CD4-positive, alpha-beta T cell treated with Interleukin-15 for 1 hour (primary cell): ENCODE results near the gene IL4I1.

Experiments used
- DNase-seq: peaks from one replicate; pipeline ENCODE4 v3.0.0-alpha.2; 2020

IL4I1 gene

DNA sequence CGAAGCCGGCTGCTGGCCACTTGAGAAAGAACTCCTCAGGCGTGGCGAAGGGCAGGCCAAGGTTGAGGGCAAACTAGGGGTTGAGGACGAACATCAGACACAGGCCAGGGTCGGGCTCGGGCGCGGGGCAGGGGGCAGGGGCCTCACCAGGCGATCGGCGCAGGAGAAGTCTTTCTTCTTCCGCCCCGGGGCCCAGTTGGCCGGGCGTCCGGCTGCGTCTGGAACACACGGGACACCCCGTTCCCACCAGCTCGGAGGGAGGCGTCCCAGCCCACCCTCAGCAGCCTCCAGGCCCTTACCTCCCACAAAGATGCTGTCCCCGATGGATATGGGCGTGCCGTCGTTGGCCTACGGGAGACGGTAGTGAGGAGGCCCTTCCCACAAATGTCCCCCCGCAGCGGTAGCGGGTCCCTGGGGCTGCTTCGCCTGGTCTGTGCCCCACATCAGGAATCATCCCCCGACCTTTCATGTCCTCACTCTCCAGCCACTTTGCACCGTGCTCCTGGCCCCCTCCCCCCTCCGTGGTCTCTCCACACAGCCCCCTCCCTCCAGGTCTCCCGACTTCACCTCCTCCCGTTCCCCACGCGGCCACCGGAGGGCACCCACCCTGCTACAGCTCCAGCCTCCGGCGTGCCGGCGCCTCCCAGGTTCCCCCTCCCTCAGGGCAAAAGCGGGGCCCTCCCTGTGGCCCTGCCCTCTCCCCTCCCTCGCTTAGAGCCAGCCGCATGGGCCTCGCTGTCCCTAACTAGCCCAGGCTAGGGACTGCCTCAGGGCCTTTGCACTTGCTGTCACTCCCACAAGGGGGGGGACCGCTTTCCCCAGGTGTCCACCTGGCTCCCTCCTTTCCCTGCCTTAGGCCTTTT, 34.1 kb downstream of the IL4I1 start:
- no peak for DNase-seq

DNA sequence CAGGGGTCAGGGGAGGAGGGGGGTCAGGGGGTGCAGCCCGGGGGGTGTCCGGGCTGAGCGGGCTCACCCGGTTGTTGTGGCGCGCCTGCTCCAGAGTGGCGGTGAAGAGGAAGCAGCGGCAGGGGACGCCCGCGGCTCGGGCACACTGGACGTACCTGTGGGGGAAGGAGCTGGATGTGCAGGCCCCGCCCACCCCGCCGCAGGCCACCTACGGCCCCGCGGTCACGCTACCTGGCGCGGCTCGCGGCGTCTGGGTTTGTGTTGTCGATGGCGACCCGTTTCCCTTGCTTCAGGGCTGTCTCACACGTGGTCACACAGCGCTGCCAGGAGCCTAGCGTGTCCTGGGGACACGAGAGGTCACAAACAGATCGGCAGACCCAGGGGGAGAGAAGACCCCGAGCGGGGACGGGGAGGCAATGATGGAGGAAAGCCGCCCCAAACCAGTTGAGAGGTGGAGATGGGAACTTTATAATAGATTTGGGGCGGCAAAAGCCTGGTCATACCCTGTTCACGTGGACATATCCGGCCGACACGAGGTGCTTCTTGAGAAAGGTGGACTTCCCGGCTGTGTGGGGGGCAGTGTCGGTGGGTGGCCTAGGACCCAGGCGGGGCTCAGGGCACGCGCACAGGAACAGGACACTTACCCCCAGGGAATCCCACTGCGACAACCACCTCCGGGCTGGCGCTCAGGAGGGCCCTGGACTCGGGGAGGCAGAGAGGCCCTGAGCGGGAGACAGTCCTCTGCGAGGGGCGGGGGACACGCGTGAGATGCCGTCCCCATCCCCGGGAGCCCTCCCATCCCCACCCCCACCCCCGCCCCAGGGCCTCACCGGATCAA, 34.9 kb downstream of the IL4I1 start:
- no peak for DNase-seq

DNA sequence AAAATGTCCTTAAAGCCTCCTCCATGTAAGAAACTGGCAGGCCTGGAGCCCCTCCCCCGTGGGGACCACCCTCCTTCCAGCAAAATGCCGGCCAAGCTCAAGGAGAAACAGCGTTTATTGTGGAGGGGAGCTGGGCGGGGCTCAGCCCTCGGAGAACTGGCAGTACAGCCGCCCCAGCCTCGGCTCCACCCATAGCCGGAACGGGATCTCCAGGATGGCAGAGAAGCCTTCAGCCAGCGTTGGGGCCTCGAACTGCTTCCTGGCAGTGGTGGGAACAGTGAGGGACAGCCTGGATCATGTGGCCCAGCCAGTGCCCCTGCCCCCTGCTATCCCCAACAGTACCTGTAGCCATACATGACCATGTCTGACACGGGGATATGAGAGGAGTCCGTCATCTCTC, 35.6 kb downstream of the IL4I1 start:
- no peak for DNase-seq

DNA sequence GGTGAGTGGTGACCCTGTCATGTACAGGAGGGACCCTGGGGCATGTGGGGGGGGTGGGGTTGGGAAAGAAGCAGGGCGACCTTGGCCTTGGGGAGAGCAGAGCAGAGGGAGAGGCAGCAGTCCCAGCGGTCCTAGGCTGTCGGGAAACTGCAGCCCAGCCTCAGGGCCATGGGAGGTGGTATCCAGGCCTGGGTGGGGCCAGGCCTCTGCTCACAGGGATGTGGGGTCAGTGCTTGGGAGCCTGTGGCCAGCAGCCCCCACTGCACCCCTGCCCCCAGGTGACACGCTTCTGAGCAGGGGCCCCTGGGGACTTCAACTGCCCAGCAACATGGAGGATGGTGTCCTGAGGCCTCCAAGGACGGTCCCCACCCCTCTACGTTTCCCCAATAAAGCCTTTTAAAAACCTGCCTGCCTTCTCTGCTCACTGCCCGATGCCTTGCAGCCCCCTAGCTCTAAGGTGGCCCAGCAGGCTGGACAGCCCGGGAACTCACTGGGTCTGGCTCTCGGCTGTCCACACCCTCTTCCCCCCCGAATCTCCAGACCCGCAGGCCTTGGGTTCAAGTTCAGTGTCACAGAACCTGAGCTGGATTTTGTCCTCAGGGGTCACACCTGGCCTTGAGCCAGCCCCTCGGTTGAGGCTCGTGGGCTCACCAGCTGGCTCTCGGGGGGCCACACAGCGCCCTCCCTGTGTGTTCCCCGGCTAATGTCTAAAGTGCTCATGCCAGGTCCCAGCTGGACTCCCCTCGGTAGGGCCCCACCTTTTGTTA, 36.2 kb downstream of the IL4I1 start:
- no peak for DNase-seq

DNA sequence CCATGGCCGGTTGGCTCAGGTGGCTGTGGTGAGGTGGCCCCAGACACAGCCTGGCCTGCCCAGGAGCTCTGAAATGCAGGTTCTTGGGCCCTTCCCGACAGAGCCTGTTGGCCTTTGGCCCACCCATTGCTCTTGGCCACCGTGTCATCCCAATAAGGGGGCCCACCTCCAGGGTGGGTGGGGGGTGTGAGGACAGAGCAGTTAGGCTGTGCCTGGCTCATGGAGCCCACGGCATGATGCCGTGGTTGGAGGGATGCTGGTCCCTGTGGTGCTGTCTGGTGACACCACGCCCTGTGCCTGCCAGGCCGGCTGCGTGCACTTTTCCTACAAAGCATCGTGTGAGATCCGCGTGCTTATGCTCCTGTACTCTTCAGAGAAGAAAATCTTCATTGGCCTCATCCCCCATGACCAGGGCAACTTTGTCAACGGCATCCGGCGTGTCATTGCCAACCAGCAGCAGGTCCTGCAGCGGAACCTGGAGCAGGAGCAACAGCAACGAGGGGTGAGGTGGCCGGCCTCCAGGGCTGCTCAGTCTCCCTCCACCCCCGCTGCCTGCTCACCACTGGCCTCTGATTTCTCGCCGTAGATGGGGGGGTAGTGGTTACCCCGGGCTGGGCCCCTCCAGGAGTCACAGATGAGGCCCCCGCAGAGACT, 36.9 kb downstream of the IL4I1 start:
- DNase-seq, result no peak

DNA sequence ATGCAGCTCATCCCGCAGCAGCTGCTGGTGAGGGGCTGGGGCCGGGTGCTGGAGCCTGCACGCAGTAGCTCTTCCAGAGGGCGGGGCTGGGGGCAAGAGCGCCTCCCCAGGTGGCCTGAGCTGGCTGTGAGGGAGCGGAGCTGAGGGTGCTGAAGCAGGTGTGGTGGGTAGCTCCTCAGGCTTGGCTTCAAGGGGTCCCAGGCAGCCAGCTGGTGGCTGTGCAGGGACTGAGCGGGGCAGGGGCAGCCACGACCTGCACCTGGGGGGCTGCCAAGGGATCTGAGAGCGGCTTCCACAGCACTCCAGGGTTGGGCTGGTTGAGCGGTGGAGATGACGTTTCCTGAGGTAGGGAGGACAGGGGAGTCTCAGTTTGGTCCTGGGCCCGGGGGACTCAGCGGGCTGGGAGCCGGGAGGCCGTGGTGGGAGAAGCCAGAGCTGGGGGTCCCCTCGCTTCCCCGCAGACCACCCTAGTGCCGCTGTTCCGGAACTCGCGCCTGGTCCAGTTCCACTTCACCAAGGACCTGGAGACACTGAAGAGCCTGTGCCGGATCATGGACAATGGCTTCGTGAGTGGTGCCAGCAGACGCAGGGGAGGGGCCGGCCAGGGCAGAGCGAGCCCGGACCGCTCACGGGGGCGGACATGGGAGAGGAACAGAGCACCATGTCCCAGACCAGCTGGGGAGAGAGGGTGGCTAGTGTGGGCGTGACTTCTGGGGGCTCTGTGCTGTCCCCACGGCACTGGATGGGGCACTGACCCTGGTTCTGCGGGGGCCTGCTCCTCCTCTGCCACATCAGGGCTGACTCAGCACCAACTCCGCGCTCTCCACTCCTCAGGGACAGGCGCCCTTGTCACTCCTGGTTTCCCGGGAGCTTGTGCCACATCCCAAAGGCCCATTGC, 38.4 kb downstream of the IL4I1 start:
- no peak for DNase-seq

DNA sequence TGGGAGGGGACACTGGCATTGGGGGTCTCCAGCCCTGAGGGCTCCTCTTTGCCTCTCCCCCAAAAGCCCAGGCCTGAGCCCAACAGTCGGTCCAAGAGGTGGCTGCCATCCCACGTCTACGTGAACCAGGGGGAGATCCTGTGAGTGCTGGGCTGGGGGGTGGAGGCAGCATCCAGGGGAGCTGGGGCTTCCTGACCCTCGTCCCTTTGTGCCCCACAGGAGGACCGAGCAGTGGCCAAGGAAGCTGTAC, 38.9 kb downstream of the IL4I1 start:
- no peak for DNase-seq

DNA sequence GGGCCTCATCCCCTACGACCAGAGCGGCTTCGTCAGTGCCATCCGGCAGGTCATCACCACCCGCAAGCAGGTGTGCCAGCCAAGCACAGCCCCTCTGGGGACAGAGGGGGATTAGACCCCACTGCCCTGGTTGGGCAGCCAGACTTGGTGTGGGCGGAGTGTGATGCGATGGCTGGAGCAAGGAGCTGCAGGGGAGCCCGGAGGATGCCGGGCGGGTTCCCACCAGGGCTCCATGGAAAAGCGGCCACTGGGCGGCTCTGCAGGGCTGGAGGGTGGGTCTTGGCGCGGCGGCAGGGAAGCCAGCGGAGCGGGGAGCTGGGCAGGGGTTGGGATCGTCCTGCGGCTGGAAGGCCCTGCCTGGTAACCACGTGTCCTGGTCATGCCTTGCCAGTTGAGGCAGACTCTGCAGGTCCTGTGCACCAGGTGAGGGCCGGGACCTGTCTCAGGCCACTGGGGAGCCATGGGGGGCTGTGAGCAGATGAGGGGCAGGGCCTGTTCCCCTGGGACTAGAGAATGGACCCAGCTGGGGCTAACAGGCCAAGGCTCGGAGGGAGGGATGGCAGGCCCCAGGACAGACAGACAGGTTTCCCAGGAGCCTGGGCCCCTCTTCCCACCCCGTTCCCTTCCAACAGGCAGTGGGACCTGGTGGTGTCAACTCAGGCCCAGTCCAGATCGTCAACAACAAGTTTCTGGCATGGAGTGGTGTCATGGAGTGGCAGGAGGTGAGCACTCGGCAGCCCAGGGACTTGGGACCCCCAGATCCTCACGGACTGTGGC, 39.4 kb downstream of the IL4I1 start:
- no peak for DNase-seq

DNA sequence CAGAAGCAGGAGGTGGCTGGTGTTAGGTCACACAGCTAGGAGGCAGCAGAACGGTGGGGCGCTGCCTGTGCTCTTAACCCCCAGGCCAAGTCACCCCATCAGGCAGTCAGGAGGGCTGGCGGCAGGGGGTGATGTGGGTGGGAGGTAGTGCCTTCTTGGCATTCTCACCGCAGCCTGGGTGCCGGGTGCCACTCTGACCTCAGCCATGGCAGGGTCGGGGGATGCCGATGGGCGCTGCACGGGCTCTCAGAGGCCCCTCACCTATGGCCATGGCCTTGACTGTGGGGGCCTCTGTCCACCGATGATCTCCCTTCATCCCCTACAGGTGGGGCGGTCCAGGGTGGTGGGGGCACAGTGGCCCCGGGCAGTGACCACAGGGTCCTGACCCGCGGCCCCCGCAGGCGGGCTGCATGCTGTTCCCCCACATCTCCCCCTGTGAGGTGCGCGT, 40.1 kb downstream of the IL4I1 start:
- no peak for DNase-seq

DNA sequence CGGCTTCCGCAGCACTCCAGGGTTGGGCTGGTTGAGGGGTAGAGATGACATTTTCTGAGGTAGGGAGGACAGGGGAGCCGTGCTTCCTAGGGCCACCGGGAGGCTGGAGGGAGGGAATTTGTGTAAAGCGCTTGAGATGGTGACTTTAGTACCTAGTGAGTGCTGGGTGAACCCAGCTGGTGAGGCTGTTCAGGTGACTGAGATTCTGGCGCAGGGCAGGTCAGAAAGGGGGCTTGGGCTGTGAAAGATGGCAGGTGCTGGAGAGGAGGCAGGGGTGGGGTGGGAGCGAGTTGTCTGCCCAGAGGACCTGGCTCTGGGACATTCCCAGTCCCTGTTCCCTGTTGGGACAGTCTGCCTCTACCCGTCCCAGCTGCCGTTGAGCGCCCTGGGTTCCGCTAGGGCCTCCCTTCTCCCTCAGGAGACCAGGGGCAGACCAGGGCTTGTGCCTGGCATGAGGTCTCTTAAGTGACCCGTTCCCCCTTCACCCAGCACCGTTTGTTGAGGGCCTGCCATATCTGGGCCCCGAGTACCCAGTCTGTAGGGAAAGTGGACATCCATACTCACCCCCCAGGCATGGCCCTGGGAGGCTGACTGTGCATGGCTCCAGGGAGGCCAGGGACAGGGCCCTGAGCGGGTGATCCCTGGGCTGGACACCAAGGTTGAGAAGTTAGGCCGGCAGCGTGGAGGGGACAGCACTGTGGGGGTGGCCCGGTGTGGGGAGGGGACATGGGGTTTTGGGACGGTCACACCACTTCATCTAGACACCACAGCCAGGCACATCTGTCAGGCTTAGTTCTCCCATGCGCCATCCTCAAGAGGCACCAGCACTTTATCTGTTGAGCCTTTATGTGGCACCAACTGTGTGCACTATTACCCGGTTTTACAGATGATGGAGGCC, 40.8 kb downstream of the IL4I1 start:
- DNase-seq, result no peak

DNA sequence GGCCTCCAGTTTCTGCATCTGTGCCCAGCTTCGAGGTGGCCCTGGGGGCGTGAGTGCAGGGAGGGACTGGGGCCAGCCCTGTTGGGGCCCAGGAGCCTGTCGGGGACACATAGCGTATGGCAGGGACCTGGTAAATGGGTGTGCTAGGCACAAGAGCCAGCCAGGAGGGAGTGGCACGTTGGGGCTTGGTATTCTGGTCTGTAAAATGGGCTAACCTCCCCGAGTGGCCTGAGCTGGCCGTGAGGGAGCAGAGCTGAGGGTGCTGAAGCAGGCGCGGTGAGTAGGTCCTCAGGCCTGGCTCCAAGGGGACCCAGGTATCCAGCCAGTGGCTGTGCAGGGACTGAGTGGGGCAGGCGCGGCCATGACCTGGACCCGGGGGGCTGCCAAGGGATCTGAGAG, 41.4 kb downstream of the IL4I1 start:
- no peak for DNase-seq

DNA sequence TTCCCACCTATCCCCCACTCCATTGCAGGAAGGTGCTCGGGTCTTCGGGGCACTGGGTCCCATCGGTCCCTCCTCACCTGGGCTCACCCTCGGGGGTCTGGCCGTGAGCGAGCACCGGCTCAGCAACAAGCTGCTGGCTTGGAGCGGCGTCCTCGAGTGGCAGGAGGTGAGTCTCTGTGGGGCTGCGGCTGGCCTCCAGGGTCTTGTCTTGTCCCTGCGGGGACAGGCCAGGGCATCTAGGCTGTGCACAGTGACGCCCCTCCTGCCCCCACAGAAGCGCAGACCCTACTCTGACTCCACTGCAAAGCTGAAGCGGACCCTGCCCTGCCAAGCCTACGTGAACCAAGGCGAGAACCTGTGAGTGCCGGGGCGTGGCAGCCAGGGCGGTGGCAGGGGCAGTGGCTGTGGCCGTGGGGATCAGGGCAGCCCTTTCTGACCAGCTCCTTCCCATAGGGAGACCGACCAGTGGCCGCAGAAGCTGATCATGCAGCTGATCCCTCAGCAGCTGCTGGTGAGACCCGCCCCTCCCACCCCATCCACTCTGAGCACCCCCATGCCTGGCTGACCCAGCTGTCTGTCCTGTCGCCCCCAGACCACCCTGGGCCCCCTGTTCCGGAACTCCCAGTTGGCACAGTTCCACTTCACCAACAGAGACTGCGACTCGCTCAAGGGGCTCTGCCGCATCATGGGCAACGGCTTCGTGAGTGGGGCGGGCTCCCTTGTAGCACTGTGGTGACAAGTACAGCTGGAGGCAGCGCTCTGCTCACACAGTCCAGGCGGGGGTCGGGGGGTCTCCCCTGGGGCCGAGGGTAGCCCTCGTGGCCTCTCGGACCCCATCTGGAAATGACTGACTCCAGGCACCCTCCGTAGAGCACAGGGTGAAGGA, 42.1 kb downstream of the IL4I1 start:
- DNase-seq, result no peak

DNA sequence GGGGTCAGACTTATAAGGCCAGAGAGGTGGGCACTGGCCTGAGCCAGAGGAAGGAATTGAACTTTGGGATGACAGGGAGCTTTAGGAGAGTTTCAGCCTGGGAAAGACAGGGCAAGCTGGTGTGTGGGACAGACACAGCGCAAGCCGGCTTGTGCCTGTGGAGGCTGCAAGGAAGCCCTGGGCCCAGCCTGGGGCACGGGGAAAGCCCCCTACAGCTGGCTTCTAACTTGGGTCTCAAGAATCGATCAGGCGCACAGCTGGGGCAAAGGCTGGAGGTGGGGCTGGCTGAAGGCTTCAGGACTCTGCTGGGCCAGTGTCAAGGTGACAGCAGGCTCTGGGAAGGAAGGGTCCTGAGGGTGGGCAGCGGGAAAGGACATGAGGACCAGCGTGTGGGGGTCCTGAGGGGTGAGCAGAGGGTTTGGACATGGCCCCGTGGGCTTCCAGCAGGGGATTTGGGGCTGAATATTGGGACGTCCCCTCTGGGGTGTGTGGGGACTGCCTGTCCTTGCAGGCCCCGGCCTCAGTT, 42.8 kb downstream of the IL4I1 start:
- no peak for DNase-seq

DNA sequence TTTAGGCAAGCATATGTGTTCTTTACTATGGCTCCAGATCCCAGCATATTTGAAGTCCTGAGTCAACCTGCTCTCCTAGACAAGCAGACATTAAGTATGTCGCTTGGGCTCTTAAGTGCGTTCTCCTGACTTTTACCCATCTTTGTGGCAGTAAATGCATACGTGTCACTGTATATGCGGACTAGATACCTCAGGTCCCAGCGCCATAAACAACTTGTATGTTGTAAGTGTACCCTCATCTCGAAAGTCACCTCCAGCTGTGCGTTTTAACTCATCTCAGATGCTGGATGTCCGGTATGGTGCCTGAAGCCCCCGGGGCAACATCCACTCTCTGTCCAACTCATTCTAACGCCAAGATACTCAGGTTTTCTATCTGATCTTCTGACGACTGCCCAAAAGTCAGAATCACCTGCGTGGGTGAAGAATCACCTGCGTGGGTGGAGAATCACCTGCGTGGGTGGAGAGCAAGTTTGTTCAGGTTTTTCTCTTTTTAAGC, 44.0 kb downstream of the IL4I1 start:
- no peak for DNase-seq

DNA sequence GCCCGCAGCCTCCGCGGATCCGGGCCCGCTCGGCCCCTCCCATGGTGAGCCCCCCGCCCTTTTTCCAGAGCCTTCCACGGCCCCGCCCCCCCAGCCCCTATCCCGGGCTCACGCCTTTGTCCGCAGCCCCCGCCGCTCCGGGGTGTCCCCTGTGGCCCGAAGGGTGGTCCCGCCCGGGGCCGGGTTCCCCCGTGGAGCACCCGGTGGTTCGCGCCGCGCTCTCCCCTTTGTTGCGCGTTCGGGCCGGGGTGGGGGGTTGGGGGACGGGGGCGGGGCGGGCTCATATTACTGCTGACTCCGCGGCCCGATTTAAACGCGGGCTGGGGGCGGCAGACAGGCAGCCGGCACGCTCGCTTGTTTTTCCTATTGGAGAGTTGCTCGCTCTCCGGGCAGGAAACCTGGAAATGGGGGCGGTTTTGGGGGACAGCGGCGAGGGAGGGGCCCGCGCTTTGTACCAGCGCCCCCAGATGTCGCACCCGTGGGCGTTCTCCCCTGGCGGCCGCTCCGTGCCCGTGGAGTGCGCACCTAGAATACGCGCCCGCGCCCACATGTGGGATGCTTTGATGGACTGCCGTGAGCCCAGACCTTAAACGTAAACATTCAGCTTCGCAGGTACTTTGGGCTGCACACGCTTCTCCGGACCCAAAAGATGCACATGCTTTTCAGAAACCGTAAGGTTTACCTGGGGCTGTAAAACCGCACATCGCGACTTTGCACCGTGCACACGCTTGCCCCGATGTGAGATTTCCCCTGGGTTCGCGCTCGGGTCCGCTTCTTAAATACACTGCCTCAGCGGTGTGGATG, 45.0 kb downstream of the IL4I1 start:
- DNase-seq, result peak; percentile 34

DNA sequence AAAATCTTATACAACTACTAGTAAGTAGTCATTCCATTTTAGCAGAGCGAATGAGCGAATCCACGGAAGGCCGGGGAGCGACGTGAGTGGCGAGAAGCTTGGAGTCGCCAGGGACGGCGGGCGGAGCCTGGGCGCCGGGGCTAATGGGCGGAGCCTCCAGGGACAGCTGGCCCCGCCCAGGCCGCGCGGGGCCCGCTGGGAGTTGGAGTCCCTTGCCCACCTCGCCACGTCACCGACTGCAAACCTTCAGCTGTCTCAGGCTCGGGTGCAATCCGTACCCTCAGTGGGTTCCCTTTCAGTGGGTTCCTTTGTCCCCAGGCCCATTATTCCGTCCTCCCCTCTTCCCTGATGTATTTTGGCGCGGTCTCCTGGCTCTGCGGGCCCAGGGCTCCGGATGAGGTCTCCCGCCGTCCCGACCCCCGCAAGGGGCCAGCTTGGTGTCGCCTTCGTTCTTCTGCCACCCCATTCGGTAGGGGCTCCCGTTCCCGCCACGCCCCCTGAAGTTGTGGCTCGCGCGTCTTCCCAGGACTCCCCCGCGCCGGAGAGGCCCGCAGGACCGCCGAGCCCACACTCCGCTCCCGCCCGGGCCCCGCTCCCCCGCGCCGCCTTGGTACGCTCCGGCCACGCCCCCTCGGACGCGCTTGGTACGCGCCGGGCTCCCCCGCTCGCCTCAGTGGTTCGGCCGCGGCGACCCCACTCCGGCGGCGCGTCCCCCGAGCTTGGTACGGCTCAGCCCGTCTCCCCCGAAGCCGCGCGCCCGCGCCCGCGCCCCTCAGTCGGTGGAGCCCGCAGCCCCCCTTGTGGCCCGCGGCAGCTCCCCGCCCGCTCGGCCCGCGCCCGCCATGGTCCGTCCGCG, 46.0 kb downstream of the IL4I1 start, which contains the start of gene PTOV1:
TSS of gene PTOV1 (plus strand) at position 673 of the 856 bp plus-strand sequence.
- DNase-seq, result peak; percentile 90

DNA sequence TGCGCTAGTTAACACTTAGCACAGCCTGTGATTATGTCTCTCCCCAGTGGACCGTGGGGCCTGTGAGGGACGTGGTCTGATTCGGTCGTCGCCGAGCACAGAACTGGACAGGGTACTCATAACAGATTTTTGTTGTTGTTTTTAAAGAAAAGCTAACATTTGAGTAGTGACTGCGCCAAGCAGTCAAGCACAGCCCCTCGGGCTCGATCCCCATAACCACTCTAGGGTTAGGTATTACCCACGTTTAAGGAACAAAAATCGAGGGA, 46.5 kb downstream of the IL4I1 start:
- no peak for DNase-seq
